ENCODE measurements around the gene MORN1. TPM values are rescaled to one million over a fixed set of nuclear protein-coding genes. Genes with fewer than 3 reads are reported as not detected.

MORN1 gene
- total RNA-seq, 4 donors from 2014 or later = 2.8 to 9.6 (median 4.3) TPM

GRCh38 chr1:2375923-2376260 lies 15.5 kb downstream of the MORN1 start:
- TF ChIP-seq, protein P1, sequence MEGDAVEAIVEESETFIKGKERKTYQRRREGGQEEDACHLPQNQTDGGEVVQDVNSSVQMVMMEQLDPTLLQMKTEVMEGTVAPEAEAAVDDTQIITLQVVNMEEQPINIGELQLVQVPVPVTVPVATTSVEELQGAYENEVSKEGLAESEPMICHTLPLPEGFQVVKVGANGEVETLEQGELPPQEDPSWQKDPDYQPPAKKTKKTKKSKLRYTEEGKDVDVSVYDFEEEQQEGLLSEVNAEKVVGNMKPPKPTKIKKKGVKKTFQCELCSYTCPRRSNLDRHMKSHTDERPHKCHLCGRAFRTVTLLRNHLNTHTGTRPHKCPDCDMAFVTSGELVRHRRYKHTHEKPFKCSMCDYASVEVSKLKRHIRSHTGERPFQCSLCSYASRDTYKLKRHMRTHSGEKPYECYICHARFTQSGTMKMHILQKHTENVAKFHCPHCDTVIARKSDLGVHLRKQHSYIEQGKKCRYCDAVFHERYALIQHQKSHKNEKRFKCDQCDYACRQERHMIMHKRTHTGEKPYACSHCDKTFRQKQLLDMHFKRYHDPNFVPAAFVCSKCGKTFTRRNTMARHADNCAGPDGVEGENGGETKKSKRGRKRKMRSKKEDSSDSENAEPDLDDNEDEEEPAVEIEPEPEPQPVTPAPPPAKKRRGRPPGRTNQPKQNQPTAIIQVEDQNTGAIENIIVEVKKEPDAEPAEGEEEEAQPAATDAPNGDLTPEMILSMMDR (IDR thresholded peaks at IDR 0.05; ENCODE audit: low read depth) = no peak

DNA sequence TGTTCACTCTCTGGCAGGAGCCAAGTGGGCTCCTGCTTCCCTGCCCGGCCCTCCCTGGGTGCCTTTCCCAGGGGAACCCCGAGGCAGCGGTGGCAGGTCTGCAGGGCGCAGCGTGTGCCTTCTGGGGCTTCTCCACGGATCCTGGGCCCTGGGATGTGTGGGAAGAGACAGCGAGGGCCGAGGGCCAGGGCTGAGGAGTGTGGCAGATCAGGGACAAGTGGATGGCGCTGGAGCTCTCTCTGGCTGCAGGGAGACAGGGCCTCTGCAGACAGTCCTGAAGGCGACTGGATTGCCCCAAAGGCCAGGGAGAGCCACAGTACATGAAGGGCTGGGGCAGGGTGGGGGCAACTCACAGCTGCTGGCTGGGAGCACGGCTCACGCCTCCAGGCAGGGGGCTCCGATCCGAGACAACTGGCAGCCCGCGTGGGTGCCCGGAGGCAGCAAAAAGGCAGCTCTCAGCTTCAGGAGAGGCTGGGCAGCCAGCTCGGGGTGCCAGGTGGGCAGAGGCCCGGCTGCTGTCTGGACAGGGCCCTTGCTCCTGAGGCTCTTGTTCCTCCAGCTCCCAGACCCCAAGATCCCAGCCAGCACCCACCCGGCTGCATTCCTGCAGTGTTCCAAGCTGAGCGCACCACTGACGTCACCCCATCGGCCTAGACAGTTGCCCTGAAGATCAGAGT lies 16.0 kb downstream of the MORN1 start:
- TF ChIP-seq, protein P1 (IDR thresholded peaks at IDR 0.05; ENCODE audit: low read depth) = no peak

DNA sequence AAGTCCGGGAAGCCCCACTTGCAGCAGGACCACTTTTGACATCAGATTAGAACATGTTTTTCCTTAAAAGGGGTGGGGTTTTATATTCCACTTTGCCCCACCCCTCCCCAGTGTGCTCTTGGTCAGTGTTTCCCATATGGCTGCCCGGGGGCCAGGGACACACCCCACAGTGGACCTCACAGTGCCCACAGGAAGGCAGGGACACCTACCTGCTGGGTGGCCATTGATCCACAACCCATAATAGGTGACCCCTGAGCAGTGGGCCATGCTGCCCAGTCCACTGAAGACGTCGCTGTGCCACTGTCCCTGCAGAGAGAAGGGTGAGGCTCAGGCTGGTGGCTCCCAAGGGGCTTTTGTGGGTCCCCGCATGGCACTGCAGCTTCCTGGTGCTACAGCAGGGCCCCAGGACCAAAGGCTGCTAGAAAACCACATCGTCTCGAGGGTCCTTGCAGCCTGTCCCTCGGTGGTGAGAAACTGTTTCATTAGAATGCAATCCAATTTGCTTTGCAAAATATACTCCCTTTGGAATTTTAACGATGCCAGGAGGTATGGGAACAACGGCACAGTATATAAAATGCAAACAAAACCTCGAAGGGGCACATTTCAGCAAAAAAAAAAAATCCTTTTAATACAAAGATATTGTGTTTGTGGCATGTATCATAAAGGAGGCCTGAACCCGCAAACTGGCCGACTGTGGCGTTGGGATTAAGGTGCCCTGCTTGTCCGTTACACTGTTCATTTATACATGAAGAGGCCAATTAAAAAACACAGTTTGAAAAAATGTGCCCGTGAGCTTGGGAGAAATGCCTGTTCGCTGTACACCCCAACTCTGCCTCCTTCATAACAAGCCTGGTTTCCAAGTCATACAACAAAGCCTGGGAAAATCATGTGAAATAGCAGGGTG lies 16.9 kb downstream of the MORN1 start:
- TF ChIP-seq, protein P1 (IDR thresholded peaks at IDR 0.05; ENCODE audit: low read depth) = no peak

- TF ChIP-seq, protein P1 (IDR thresholded peaks at IDR 0.05; ENCODE audit: low read depth) = no peak
Measured at GRCh38 chr1:2373551-2374251, 17.7 kb downstream of the MORN1 start.

DNA sequence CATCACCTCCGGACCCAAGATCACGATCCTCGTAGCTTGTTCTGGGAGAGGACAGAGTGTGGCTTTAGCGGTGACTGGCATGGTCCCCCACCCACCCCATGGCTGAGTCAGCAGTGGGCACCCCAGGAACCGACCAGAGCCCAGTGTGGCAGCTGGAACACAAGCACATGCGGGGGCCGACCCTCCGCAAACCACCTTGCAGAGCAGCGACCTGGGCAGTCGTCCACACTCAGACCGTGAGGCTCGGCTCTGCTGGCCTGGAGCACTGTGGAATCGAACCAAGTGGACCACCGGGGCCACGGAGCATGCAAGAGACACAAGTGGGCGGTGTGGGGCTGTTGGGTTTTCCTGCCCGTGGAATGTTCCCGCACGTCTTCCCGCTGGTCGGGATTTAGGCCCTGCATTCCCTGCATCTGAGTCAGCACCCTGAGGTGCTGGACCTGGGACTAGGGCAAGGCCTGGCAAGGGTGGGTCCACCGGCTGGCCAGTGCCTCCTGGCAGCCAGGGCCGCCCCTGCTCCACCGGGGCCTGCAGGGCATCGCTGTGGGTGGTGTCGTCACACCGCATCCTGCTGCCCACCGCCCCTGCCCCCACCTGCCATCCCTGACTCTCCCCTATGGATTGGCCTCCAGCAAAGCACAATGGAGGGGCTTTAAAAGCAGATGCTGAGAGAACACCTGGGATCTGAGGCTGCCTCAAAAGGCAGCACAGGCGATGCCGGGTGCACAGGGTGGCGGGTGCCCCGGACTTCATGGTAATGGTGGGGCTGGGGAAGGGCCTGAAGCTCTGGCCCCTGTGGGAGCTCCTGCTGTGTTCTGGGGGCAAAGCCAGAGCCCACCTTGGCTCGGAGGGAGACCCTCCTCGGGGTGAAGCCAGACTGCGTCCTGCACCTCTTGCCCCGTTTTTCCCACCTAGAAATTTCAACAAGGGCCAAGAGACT lies 18.5 kb downstream of the MORN1 start:
- TF ChIP-seq, protein P1 (IDR thresholded peaks at IDR 0.05; ENCODE audit: low read depth) = no peak

DNA sequence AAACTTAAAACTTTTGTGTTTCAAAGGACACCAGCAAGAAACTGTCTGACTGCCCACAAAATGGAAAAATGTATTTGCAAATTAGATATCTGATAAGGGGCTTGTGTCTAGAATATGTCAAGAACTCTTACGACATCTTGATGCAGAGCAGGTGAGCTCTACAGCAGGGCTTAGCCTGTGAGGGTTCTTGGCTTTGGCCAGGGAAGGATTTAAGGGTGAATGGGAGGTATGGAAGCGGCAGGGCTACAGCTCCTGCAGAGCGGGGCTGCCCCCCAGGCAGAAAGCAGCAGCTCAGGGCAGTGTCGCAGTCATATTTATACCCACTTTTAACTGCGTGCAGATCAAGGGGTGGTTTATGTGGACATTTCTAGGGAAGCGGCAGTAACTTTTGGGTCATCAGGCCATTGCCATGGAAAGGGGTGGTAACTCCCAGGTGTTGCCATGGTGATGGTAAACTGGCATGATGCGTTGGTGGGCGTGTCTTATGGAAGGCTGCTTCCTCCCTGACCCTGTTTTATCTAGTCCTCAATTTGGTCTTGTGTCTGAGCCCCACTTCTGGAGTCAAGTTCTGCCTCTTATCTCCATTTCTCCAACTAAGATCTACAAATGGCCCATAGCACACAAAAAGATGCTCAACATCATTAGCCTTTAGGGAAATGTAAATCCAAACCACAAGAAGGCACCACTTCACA lies 23.2 kb downstream of the MORN1 start:
- TF ChIP-seq, protein P1 (IDR thresholded peaks at IDR 0.05; ENCODE audit: low read depth) = no peak

Measured in subcutaneous adipose tissue (tissue), 4 donors.